ENCODE data around the gene LRP4. TPM values are rescaled to one million over a fixed set of nuclear protein-coding genes. Genes with fewer than 3 reads are reported as not detected.
"Not testable (repeated sequence)": the region's sequence is repeated elsewhere in the genome, so short reads cannot be mapped to it uniquely, and the experiment has no call there.

The LRP4 gene
- 1 to 10 TPM; 1.2 to 2.6 (median 2.0) TPM for polyA plus RNA-seq

- H3K27ac ChIP-seq (ENCODE audit: low read depth, low read length): no peak within 1 kb of the TSS
- WGBS, 3 donors: 0 to 1% (median 0%) methylated on average over 54 to 97 of the region's 97 CpGs
Measured at GRCh38 chr11:46918083-46918787, at the start of gene LRP4. Gene LRP4, minus strand, starts transcription at chr11:46918550. Its CDS starts 171 bp downstream, at chr11:46918379.

- 98 to 99% (median 98%) methylated on average over 2 of the region's 2 CpGs for WGBS, 3 donors
- H3K27ac ChIP-seq (ENCODE audit: low read depth, low read length): no peak overlapping the region
Measured at GRCh38 chr11:46967962-46968361, 49.6 kb upstream of the LRP4 start.

- no peak overlapping the region for H3K27ac ChIP-seq (ENCODE audit: low read depth, low read length)
- WGBS, 3 donors: 77 to 87% (median 77%) methylated on average over 2 of the region's 2 CpGs
Measured at GRCh38 chr11:46966773-46967172, 48.4 kb upstream of the LRP4 start.

GRCh38 chr11:46963844-46964243 is 45.5 kb upstream of the LRP4 start:
- 94 to 97% (median 95%) methylated on average over 3 of the region's 3 CpGs for WGBS, 3 donors
- H3K27ac ChIP-seq (ENCODE audit: low read depth, low read length): no peak overlapping the region

- WGBS, 3 donors: 84 to 94% (median 93%) methylated on average over 3 of the region's 3 CpGs
Measured at GRCh38 chr11:46961886-46962285, 43.5 kb upstream of the LRP4 start.

GRCh38 chr11:46961041-46961440 is 42.7 kb upstream of the LRP4 start:
- no peak overlapping the region for H3K27ac ChIP-seq (ENCODE audit: low read depth, low read length)
- WGBS, 3 donors: 96 to 99% (median 98%) methylated on average over 2 of the region's 2 CpGs

More at GRCh38 chr11:46961886-46962285, 43.5 kb upstream of the LRP4 start:
- not testable (repeated sequence) for H3K27ac ChIP-seq (ENCODE audit: low read depth, low read length)

- WGBS, 3 donors: 100% methylated on average over 1 of the region's 1 CpG
- no peak overlapping the region for H3K27ac ChIP-seq (ENCODE audit: low read depth, low read length)
Measured at GRCh38 chr11:46958777-46959176, 40.4 kb upstream of the LRP4 start.

GRCh38 chr11:46953093-46953492 is 34.7 kb upstream of the LRP4 start:
- H3K27ac ChIP-seq (ENCODE audit: low read depth, low read length): no peak overlapping the region
- 91 to 93% (median 92%) methylated on average over 5 of the region's 5 CpGs for WGBS, 3 donors

GRCh38 chr11:46952553-46952952 is 34.2 kb upstream of the LRP4 start:
- no peak overlapping the region for H3K27ac ChIP-seq (ENCODE audit: low read depth, low read length)
- 63 to 66% (median 65%) methylated on average over 2 of the region's 2 CpGs for WGBS, 3 donors

- H3K27ac ChIP-seq (ENCODE audit: low read depth, low read length): no peak overlapping the region
- 90 to 100% (median 98%) methylated on average over 1 of the region's 1 CpG for WGBS, 3 donors
Measured at GRCh38 chr11:46951864-46952263, 33.5 kb upstream of the LRP4 start.

GRCh38 chr11:46949297-46949696 is 30.9 kb upstream of the LRP4 start:
- 40 to 94% (median 93%) methylated on average over 1 of the region's 1 CpG for WGBS, 3 donors
- no peak overlapping the region for H3K27ac ChIP-seq (ENCODE audit: low read depth, low read length)

GRCh38 chr11:46948378-46949131 is 30.2 kb upstream of the LRP4 start:
- H3K27ac ChIP-seq (ENCODE audit: low read depth, low read length): no peak overlapping the region
- WGBS, 3 donors: 69 to 92% (median 90%) methylated on average over 4 of the region's 4 CpGs

- 30 to 82% (median 75%) methylated on average over 3 of the region's 3 CpGs for WGBS, 3 donors
- no peak overlapping the region for H3K27ac ChIP-seq (ENCODE audit: low read depth, low read length)
Measured at GRCh38 chr11:46947399-46948077, 29.2 kb upstream of the LRP4 start.

- H3K27ac ChIP-seq (ENCODE audit: low read depth, low read length): no peak overlapping the region
- WGBS, 3 donors: 78 to 87% (median 82%) methylated on average over 4 of the region's 4 CpGs
Measured at GRCh38 chr11:46944356-46945075, 26.2 kb upstream of the LRP4 start.

GRCh38 chr11:46942172-46942571 is 23.8 kb upstream of the LRP4 start:
- H3K27ac ChIP-seq (ENCODE audit: low read depth, low read length): no peak overlapping the region
- WGBS, 3 donors: 89 to 97% (median 92%) methylated on average over 6 of the region's 6 CpGs

- 19 to 21% (median 20%) methylated on average over 41 of the region's 41 CpGs for WGBS, 3 donors
- H3K27ac ChIP-seq (ENCODE audit: low read depth, low read length): no peak within 1 kb of the TSS
Measured at GRCh38 chr11:46936138-46937110, 18.1 kb upstream of the LRP4 start, which contains the start of gene CSTPP1. Gene CSTPP1, plus strand, starts transcription at chr11:46936761. Its CDS starts 45 bp downstream, at chr11:46936806.

- 77 to 85% (median 81%) methylated on average over 1 of the region's 1 CpG for WGBS, 3 donors
- no peak overlapping the region for H3K27ac ChIP-seq (ENCODE audit: low read depth, low read length)
Measured at GRCh38 chr11:46930089-46930488, 11.7 kb upstream of the LRP4 start.
